Measurements from ENCODE around the gene SLC17A9. TPM values are rescaled to one million over a fixed set of nuclear protein-coding genes. Genes with fewer than 3 reads are reported as not detected.

SLC17A9 gene
- total and polyA plus RNA-seq, 5 donors: 1.5 to 4.8 (median 2.5) TPM

- DNase-seq (no peak), ATAC-seq (no peak)
- no peak overlapping the region for H3K27ac ChIP-seq (ENCODE audit: low read length)
- H3K4me1 ChIP-seq (ENCODE audit: control insufficient read depth, insufficient read depth, low read length): peaks cover 11% of the 10 kb centered on the region
- H3K4me3 ChIP-seq (ENCODE audit: low read length): no peak overlapping the region
- intact Hi-C loops (cut with DNase I): no loop called here
- WGBS: 91% methylated on average over 8 of the region's 8 CpGs
- no peaks in the 10 kb centered on the region for H3K27me3 ChIP-seq (ENCODE audit: control insufficient read depth, insufficient read depth)
- H3K9me3 ChIP-seq (ENCODE audit: control insufficient read depth, low read length): no peaks in the 10 kb centered on the region
Measured at GRCh38 chr20:62951896-62952372, 575 bp upstream of the SLC17A9 start.

- Histone ChIP-seq H3K4me3 (ENCODE audit: low read length) (peak overlapping the region; percentile 11), H3K27ac (ENCODE audit: low read length) (peak overlapping the region; percentile 77), H3K27me3 (ENCODE audit: control insufficient read depth, insufficient read depth) (no peaks in the 10 kb centered on the region), H3K4me1 (ENCODE audit: control insufficient read depth, insufficient read depth, low read length) (peaks cover 9% of the 10 kb centered on the region), H3K9me3 (ENCODE audit: control insufficient read depth, low read length) (no peaks in the 10 kb centered on the region)
- DNase-seq (peak in 2 of 3 donors; percentile 63 to 66), ATAC-seq (peak; percentile 3 to 12)
- WGBS: 65% methylated on average over 19 of the region's 19 CpGs
- intact Hi-C loops (cut with DNase I): no loop called here
Measured at GRCh38 chr20:62952968-62953838, 694 bp downstream of the SLC17A9 start.

DNA sequence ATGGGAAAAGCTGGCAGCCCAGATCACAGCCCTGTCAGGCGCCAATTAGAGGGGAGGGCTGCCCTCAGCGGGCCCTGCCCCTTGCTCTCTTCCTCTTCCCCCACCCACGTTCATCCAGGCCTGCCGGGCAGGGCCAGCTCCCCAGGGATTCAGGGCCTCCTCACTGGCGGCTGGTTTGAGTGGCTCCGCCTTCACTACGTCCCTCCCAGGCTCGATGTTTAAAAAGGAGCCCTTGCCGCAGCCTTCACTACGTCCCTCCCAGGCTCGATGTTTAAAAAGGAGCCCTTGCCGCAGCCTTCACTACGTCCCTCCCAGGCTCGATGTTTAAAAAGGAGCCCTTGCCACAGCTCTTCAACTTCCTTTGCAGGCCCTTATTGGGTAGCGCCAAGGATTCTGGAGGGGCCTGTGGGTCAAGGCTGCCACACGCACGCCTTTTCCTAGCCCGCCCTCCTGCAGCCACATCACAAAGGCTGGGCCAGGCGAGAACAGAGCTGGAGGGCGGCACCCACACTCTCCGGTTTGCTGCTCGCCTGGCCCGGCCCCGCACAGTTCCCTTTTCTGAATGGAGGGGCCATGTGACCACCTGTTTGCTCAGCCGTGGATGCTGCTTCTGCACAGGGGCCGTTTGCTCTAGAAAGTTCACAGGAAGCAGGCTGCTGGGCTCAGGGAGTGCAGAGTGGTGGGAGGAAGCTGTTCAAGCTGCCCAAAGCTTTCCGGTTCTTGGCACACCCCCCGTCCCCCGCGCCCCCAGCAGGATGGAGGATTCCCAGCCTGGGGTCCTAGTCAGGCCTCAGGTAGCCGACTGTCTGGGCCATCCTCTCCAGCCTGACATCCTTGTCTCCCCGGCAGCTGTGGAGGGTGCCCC lies 1.6 kb downstream of the SLC17A9 start:
- ATAC-seq (peak; percentile 79 to 80), DNase-seq (peak; percentile 85 to 92 (median 91))
- H3K4me1 ChIP-seq (ENCODE audit: control insufficient read depth, insufficient read depth, low read length): peaks cover 9% of the 10 kb centered on the region
- H3K9me3 ChIP-seq (ENCODE audit: control insufficient read depth, low read length): no peaks in the 10 kb centered on the region
- 8% methylated on average over 32 of the region's 32 CpGs for WGBS
- intact Hi-C loops (cut with DNase I): no loop called here
- H3K27ac ChIP-seq (ENCODE audit: low read length): peak overlapping the region; percentile 77
- H3K27me3 ChIP-seq (ENCODE audit: control insufficient read depth, insufficient read depth): no peaks in the 10 kb centered on the region
- H3K4me3 ChIP-seq (ENCODE audit: low read length): peak overlapping the region; percentile 6

DNA sequence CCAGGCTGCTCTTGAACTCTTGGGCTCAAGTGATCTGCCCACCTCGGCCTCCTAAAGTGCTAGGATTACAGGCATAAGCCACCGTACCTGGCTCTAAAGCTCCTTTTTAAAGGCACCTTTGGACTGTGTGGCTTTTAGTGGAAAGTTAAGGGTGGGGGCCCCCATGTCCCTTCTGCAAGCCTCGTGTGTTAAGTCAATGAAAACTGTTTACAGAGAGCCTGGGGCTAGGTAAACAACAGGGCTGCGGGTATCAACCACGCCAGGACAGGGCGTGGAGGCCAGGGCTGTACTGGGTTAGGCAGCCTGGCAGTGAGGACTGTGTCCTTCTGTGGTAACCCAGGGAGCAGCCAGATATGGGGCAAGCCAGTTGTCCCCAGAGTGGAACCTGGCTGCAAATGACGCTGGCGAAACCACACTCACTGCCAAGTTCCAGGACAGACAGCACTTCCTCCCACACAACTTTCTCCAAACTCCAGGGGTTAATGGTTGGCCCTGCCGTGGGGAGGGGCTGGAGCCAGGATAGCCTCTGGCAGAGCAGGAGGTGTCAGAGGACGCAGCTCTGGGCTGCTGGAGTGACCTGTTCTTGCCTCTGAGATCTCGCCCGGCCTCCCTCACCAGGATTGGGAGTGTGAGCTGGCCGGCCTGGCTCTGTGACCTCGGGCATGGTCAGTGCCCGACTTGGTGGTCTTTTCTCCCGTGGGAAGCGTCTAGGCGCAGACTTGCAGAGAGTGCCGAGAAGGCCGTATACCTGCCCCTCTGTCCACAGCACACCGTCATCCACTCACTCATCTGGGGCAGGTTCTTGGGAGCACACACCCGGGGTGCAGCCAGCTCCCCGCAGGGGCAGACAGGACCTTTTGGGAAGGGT lies 3.2 kb downstream of the SLC17A9 start:
- intact Hi-C loops (cut with DNase I): no loop called here
- 69% methylated on average over 23 of the region's 23 CpGs for WGBS
- peak overlapping the region; percentile 14 for H3K27ac ChIP-seq (ENCODE audit: low read length)

GRCh38 chr20:62956387-62957135 lies 4.1 kb downstream of the SLC17A9 start:
- no peak overlapping the region for H3K27ac ChIP-seq (ENCODE audit: low read length)
- ATAC-seq: no peak
- H3K4me1 ChIP-seq (ENCODE audit: control insufficient read depth, insufficient read depth, low read length): peaks cover 9% of the 10 kb centered on the region
- DNase-seq: peak in 2 of 3 donors; percentile 14 to 53
- 90% methylated on average over 25 of the region's 25 CpGs for WGBS
- intact Hi-C loops (cut with DNase I): no loop called here
- H3K4me3 ChIP-seq (ENCODE audit: low read length): no peak overlapping the region
- no peaks in the 10 kb centered on the region for H3K27me3 ChIP-seq (ENCODE audit: control insufficient read depth, insufficient read depth)
- no peaks in the 10 kb centered on the region for H3K9me3 ChIP-seq (ENCODE audit: control insufficient read depth, low read length)

More for the DNA sequence above, 3.2 kb downstream of the SLC17A9 start:
- ATAC-seq (peak; percentile 2 to 3), DNase-seq (peak in 2 of 3 donors; percentile 21 to 56)
- H3K4me3 ChIP-seq (ENCODE audit: low read length): no peak overlapping the region
- H3K27me3 ChIP-seq (ENCODE audit: control insufficient read depth, insufficient read depth): no peaks in the 10 kb centered on the region
- H3K9me3 ChIP-seq (ENCODE audit: control insufficient read depth, low read length): no peaks in the 10 kb centered on the region
- H3K4me1 ChIP-seq (ENCODE audit: control insufficient read depth, insufficient read depth, low read length): peaks cover 9% of the 10 kb centered on the region

- ATAC-seq (no peak), DNase-seq (peak in 2 of 3 donors; percentile 16 to 47)
- 97% methylated on average over 36 of the region's 36 CpGs for WGBS
- H3K4me1 ChIP-seq (ENCODE audit: control insufficient read depth, insufficient read depth, low read length): peaks cover 9% of the 10 kb centered on the region
- no peaks in the 10 kb centered on the region for H3K27me3 ChIP-seq (ENCODE audit: control insufficient read depth, insufficient read depth)
- intact Hi-C loops (cut with DNase I): no loop called here
- H3K9me3 ChIP-seq (ENCODE audit: control insufficient read depth, low read length): no peaks in the 10 kb centered on the region
- H3K27ac ChIP-seq (ENCODE audit: low read length): no peak overlapping the region
- no peak overlapping the region for H3K4me3 ChIP-seq (ENCODE audit: low read length)
Measured at GRCh38 chr20:62957136-62958117, 4.9 kb downstream of the SLC17A9 start.

- peak; percentile 4 to 40 (median 23) for DNase-seq
- ATAC-seq: no peak
- Histone ChIP-seq H3K4me1 (ENCODE audit: control insufficient read depth, insufficient read depth, low read length) (peaks cover 2% of the 10 kb centered on the region), H3K27ac (ENCODE audit: low read length) (no peak overlapping the region), H3K9me3 (ENCODE audit: control insufficient read depth, low read length) (no peaks in the 10 kb centered on the region), H3K4me3 (ENCODE audit: low read length) (no peak overlapping the region), H3K27me3 (ENCODE audit: control insufficient read depth, insufficient read depth) (no peaks in the 10 kb centered on the region)
- intact Hi-C loops (cut with DNase I): no loop called here
- WGBS: 77% methylated on average over 10 of the region's 10 CpGs
Measured at GRCh38 chr20:62958388-62959100, 6.0 kb downstream of the SLC17A9 start.

GRCh38 chr20:62959101-62959971 lies 6.8 kb downstream of the SLC17A9 start:
- H3K27me3 ChIP-seq (ENCODE audit: control insufficient read depth, insufficient read depth): no peaks in the 10 kb centered on the region
- DNase-seq (peak; percentile 11 to 50 (median 34)), ATAC-seq (no peak)
- no peak overlapping the region for H3K4me3 ChIP-seq (ENCODE audit: low read length)
- H3K9me3 ChIP-seq (ENCODE audit: control insufficient read depth, low read length): no peaks in the 10 kb centered on the region
- WGBS: 80% methylated on average over 43 of the region's 43 CpGs
- no peaks in the 10 kb centered on the region for H3K4me1 ChIP-seq (ENCODE audit: control insufficient read depth, insufficient read depth, low read length)
- H3K27ac ChIP-seq (ENCODE audit: low read length): no peak overlapping the region
- intact Hi-C loops (cut with DNase I): no loop called here

All from right cardiac atrium (tissue), 5 donors.